22Rv1 (cell line): Measurements from ENCODE around the gene USP48.

Experiments used
- ZFX ChIP-seq: fragments of 450-650 bp; IDR thresholded peaks from 2 replicates; pipeline ENCODE4 v1.6.1; 2017; ENCODE audit warnings: antibody characterized with exemption, borderline replicate concordance
- TF ChIP-seq, protein P1 (sequence below): fragments of 450-650 bp; IDR thresholded peaks from 2 replicates; pipeline ENCODE4 v1.5.1; 2017; ENCODE audit warnings: mild to moderate bottlenecking

DNA sequence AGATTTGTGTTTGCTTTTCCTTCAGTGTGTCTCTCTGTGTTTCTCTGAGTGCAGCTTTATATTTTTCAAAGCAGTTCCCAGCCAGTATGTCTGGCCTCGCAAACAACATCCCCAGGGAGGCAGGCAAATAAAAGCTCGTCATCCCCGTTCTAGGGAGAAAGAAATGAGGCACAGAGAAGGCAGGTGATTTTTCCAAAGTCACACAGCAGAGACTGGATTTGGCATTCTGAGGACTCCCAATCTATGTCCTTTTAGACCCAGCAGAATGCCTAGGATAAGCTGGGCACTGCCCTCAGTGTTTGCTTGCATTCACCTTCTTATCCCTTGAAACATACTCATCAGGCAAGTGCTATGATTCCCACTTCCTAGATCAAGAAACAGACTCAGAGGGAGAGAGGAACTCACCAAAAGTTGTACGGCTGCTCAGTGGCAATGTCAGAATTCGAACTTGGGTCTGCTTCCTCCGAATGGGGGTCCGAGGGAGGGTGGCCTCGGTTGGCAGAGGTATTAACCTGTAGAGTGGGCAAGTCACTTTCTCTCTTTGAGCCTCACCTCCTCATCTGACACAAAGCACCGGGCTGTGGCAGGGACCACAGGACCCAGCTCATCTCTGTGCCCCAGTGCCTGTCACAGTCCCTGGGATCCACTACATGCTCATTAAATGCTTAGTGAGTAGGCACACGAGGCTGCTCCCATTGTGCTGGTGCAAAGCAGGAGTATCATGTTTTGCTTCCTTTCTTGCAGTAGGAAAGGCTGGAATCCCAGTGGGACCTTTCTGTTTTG is 118.0 kb downstream of the USP48 start:
- TF ChIP-seq, protein P1, sequence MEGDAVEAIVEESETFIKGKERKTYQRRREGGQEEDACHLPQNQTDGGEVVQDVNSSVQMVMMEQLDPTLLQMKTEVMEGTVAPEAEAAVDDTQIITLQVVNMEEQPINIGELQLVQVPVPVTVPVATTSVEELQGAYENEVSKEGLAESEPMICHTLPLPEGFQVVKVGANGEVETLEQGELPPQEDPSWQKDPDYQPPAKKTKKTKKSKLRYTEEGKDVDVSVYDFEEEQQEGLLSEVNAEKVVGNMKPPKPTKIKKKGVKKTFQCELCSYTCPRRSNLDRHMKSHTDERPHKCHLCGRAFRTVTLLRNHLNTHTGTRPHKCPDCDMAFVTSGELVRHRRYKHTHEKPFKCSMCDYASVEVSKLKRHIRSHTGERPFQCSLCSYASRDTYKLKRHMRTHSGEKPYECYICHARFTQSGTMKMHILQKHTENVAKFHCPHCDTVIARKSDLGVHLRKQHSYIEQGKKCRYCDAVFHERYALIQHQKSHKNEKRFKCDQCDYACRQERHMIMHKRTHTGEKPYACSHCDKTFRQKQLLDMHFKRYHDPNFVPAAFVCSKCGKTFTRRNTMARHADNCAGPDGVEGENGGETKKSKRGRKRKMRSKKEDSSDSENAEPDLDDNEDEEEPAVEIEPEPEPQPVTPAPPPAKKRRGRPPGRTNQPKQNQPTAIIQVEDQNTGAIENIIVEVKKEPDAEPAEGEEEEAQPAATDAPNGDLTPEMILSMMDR = no peak
- TF ChIP-seq ZFX = no peak
